Trophoblast cell (in vitro differentiated cells and primary cell): ENCODE data around the gene IL36RN.

Experiments
- DNase-seq, 2 donors: peaks; one replicate each; pipeline ENCODE4 v3.0.0-alpha.2; 2016
- H2AFZ ChIP-seq: 2 replicates; pipeline ENCODE4 v1.6.1; 2013; ENCODE audit warnings: low read length, moderate library complexity, mild to moderate bottlenecking; ENCODE audit not compliant: insufficient read depth, poor library complexity
- H2AK5ac ChIP-seq: 2 replicates; pipeline ENCODE4 v1.6.1; 2013; ENCODE audit warnings: mild to moderate bottlenecking, low read length
- H2BK120ac ChIP-seq: 2 replicates; pipeline ENCODE4 v1.6.1; 2013; ENCODE audit warnings: low read length, mild to moderate bottlenecking, moderate library complexity; ENCODE audit not compliant: insufficient read depth, poor library complexity
- H2BK12ac ChIP-seq: 2 replicates; pipeline ENCODE4 v1.6.1; 2013; ENCODE audit warnings: mild to moderate bottlenecking, low read length, moderate library complexity
- H2BK5ac ChIP-seq: 2 replicates; pipeline ENCODE4 v1.6.1; 2013; ENCODE audit warnings: low read length, low read depth, moderate library complexity, mild to moderate bottlenecking; ENCODE audit not compliant: poor library complexity
- H3K14ac ChIP-seq: 2 replicates; pipeline ENCODE4 v1.6.1; 2013; ENCODE audit warnings: mild to moderate bottlenecking, low read length
- H3K18ac ChIP-seq: 2 replicates; pipeline ENCODE4 v1.6.1; 2013; ENCODE audit warnings: mild to moderate bottlenecking, low read length
- H3K23ac ChIP-seq: 2 replicates; pipeline ENCODE4 v1.6.1; 2013; ENCODE audit warnings: low read length
- H3K27ac ChIP-seq: 2 replicates; pipeline ENCODE4 v1.5.1; 2013; ENCODE audit warnings: low read depth, mild to moderate bottlenecking, inconsistent platforms, low read length, moderate library complexity
- H3K27me3 ChIP-seq: 2 replicates; pipeline ENCODE4 v1.6.1; 2013; ENCODE audit warnings: inconsistent platforms, mild to moderate bottlenecking, low read length, moderate library complexity; ENCODE audit not compliant: insufficient read depth
- H3K36me3 ChIP-seq, 2 experiments: 1 replicate in 1 of 2; 2 replicates in 1 of 2; pipeline ENCODE4 v1.6.1; 2013; ENCODE audit warnings: low read length in 2 of 2, mild to moderate bottlenecking in 2 of 2, moderate library complexity in 1 of 2; ENCODE audit not compliant: insufficient read depth in 2 of 2, control insufficient read depth in 1 of 2
- H3K4ac ChIP-seq: 2 replicates; pipeline ENCODE4 v1.6.1; 2013; ENCODE audit warnings: low read depth, mild to moderate bottlenecking, low read length, moderate library complexity
- H3K4me1 ChIP-seq, 2 experiments: 1 replicate in 1 of 2; 2 replicates in 1 of 2; pipeline ENCODE4 v1.6.1; 2013; ENCODE audit warnings: low read length in 2 of 2, mild to moderate bottlenecking in 2 of 2, moderate library complexity in 1 of 2; ENCODE audit not compliant: insufficient read depth in 2 of 2, control insufficient read depth in 1 of 2
- H3K4me2 ChIP-seq: 2 replicates; pipeline ENCODE4 v1.6.1; 2013; ENCODE audit warnings: inconsistent platforms, mild to moderate bottlenecking, low read length, moderate library complexity
- H3K4me3 ChIP-seq: 2 replicates; pipeline ENCODE4 v1.5.1; 2013; ENCODE audit warnings: mild to moderate bottlenecking, low read depth, low read length, inconsistent platforms
- H3K79me1 ChIP-seq: one replicate; pipeline ENCODE4 v1.6.1; 2013; ENCODE audit warnings: low read length
- H3K79me2 ChIP-seq: 2 replicates; pipeline ENCODE4 v1.6.1; 2013; ENCODE audit warnings: low read length, mild to moderate bottlenecking; ENCODE audit not compliant: control insufficient read depth, insufficient read depth, poor library complexity
- H3K9ac ChIP-seq: 2 replicates; pipeline ENCODE4 v1.6.1; 2013; ENCODE audit warnings: mild to moderate bottlenecking, low read length
- H3K9me3 ChIP-seq: 2 replicates; pipeline ENCODE4 v1.6.1; 2013; ENCODE audit warnings: low read depth, mild to moderate bottlenecking, control low read depth, inconsistent platforms, low read length; ENCODE audit not compliant: insufficient read depth
- H4K12ac ChIP-seq: 2 replicates; pipeline ENCODE4 v1.6.1; 2013; ENCODE audit warnings: low read depth, mild to moderate bottlenecking, low read length, moderate library complexity
- H4K8ac ChIP-seq: 2 replicates; pipeline ENCODE4 v1.6.1; 2013; ENCODE audit warnings: low read depth, mild to moderate bottlenecking, low read length, moderate library complexity
- H4K91ac ChIP-seq: one replicate; pipeline ENCODE4 v1.6.1; 2013; ENCODE audit warnings: low read depth, mild to moderate bottlenecking, low read length, moderate library complexity
- WGBS: extraction: QIAGEN DNeasy Blood & Tissue Kit; methylation state at CpG from one replicate; pipeline ENCODE4 v1.1.7; 2013; ENCODE audit warnings: missing lambda C conversion rate; ENCODE audit not compliant: insufficient read length, insufficient coverage; ENCODE audit errors: extremely low coverage; 5-methylcytosine and 5-hydroxymethylcytosine counted together

IL36RN gene

GRCh38 chr2:113103277-113103676 lies 44.3 kb downstream of the IL36RN start:
- H3K4me2 ChIP-seq = no peak overlapping the region
- H2AK5ac ChIP-seq = no peak overlapping the region
- H2BK12ac ChIP-seq = no peak overlapping the region
- no peak overlapping the region for H2BK5ac ChIP-seq
- no peak overlapping the region for H4K12ac ChIP-seq
- no peak overlapping the region for H3K4ac ChIP-seq
- H3K18ac ChIP-seq = no peak overlapping the region
- H3K79me2 ChIP-seq = no peaks in the 10 kb centered on the region
- H4K91ac ChIP-seq = no peak overlapping the region
- H3K9me3 ChIP-seq = peaks cover 7% of the 10 kb centered on the region
- H4K8ac ChIP-seq = no peak overlapping the region
- H3K79me1 ChIP-seq = no peaks in the 10 kb centered on the region
- H2BK120ac ChIP-seq = no peak overlapping the region
- no peak overlapping the region for H2AFZ ChIP-seq
- H3K27me3 ChIP-seq = no peaks in the 10 kb centered on the region
- no peaks in the 10 kb centered on the region for H3K4me1 ChIP-seq
- no peak overlapping the region for H3K9ac ChIP-seq
- no peaks in the 10 kb centered on the region for H3K36me3 ChIP-seq
- H3K27ac ChIP-seq = no peak overlapping the region
- no peak overlapping the region for H3K14ac ChIP-seq
- no peak overlapping the region for H3K23ac ChIP-seq
- DNase-seq = no peak
- no peak overlapping the region for H3K4me3 ChIP-seq
- no CpG with 5 or more reads among the region's 4 CpGs for WGBS

DNA sequence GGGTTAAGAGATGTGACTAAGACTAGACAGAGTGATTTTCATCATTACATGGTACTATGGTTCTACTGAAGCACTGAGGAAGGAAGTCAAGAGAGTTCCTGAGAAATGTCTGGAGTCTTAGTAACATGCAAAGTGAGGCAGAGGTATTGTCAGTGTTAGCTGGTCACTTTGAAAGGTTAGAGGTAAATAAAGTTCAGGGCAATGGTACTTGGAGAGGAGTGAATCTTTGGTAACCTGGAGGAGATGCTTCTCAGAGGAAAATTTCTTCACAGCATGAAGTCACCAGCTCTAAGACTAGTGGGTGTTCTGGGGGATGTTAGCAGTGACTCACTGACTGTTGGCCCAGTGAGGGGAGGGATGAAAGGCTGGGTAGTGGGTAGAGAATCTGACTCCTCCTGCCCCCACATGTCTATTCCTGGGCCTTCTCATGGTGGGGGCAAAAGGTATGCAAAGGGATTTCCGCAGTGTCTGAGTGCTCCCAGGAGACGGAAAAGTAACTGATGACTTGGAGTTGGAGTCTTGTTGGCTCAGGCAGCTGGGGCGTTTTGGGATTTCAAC lies 45.1 kb downstream of the IL36RN start:
- peaks cover 4% of the 10 kb centered on the region for H3K9me3 ChIP-seq
- H2AK5ac ChIP-seq = no peak overlapping the region
- H3K4me3 ChIP-seq = no peak overlapping the region
- no peak overlapping the region for H2AFZ ChIP-seq
- WGBS = no CpG with 5 or more reads among the region's 3 CpGs
- H3K9ac ChIP-seq = no peak overlapping the region
- no peak overlapping the region for H3K14ac ChIP-seq
- H3K23ac ChIP-seq = no peak overlapping the region
- H3K18ac ChIP-seq = no peak overlapping the region
- H3K79me2 ChIP-seq = no peaks in the 10 kb centered on the region
- H2BK120ac ChIP-seq = no peak overlapping the region
- H3K4me1 ChIP-seq = no peaks in the 10 kb centered on the region
- H3K4me2 ChIP-seq = no peak overlapping the region
- no peak overlapping the region for H3K27ac ChIP-seq
- no peaks in the 10 kb centered on the region for H3K79me1 ChIP-seq
- H4K8ac ChIP-seq = no peak overlapping the region
- no peak overlapping the region for H4K91ac ChIP-seq
- H2BK5ac ChIP-seq = no peak overlapping the region
- no peaks in the 10 kb centered on the region for H3K27me3 ChIP-seq
- H4K12ac ChIP-seq = no peak overlapping the region
- no peak overlapping the region for H3K4ac ChIP-seq
- H3K36me3 ChIP-seq = no peaks in the 10 kb centered on the region
- peak in 1 of 2 donors; percentile 18 for DNase-seq
- no peak overlapping the region for H2BK12ac ChIP-seq

- Histone ChIP-seq H3K18ac (no peak overlapping the region), H4K91ac (no peak overlapping the region), H4K12ac (no peak overlapping the region), H2BK5ac (no peak overlapping the region), H3K14ac (no peak overlapping the region), H3K4me1 (no peaks in the 10 kb centered on the region), H3K9me3 (peaks cover 3% of the 10 kb centered on the region), H2AK5ac (no peak overlapping the region), H3K4me3 (no peak overlapping the region), H3K79me2 (no peaks in the 10 kb centered on the region), H3K27me3 (no peaks in the 10 kb centered on the region), H3K36me3 (no peaks in the 10 kb centered on the region), H3K9ac (no peak overlapping the region), H3K27ac (no peak overlapping the region), H2AFZ (no peak overlapping the region), H2BK120ac (no peak overlapping the region), H2BK12ac (no peak overlapping the region), H3K79me1 (no peaks in the 10 kb centered on the region), H4K8ac (no peak overlapping the region), H3K23ac (no peak overlapping the region), H3K4me2 (no peak overlapping the region), H3K4ac (no peak overlapping the region)
- no CpG with 5 or more reads among the region's 6 CpGs for WGBS
- DNase-seq = peak; percentile 47 to 60
Observed at GRCh38 chr2:113105047-113105785, 46.2 kb downstream of the IL36RN start.

GRCh38 chr2:113111121-113111520 lies 52.1 kb downstream of the IL36RN start:
- H4K12ac ChIP-seq = no peak overlapping the region
- no peaks in the 10 kb centered on the region for H3K4me1 ChIP-seq
- no peak overlapping the region for H4K91ac ChIP-seq
- no peak overlapping the region for H2AK5ac ChIP-seq
- H3K79me2 ChIP-seq = no peaks in the 10 kb centered on the region
- no peak overlapping the region for H3K9ac ChIP-seq
- H3K23ac ChIP-seq = no peak overlapping the region
- H3K18ac ChIP-seq = no peak overlapping the region
- no peak overlapping the region for H2AFZ ChIP-seq
- H3K14ac ChIP-seq = no peak overlapping the region
- no peak overlapping the region for H3K4me2 ChIP-seq
- H2BK5ac ChIP-seq = no peak overlapping the region
- H4K8ac ChIP-seq = no peak overlapping the region
- no peaks in the 10 kb centered on the region for H3K9me3 ChIP-seq
- H3K27ac ChIP-seq = no peak overlapping the region
- H3K79me1 ChIP-seq = no peaks in the 10 kb centered on the region
- no peak overlapping the region for H3K4ac ChIP-seq
- WGBS = no CpG with 5 or more reads among the region's 3 CpGs
- no peaks in the 10 kb centered on the region for H3K36me3 ChIP-seq
- no peak overlapping the region for H2BK12ac ChIP-seq
- H3K4me3 ChIP-seq = no peak overlapping the region
- DNase-seq = no peak
- no peak overlapping the region for H2BK120ac ChIP-seq
- H3K27me3 ChIP-seq = no peaks in the 10 kb centered on the region
